ENCODE results near the gene CDK17. TPM values are rescaled to one million over a fixed set of nuclear protein-coding genes. Genes with fewer than 3 reads are reported as not detected.

The CDK17 gene
- total and polyA plus RNA-seq, 2 donors (not counting 1 experiment from before 2014, with no cell fraction given), result 50.0 to 109 TPM

GRCh38 chr12:96338852-96339471 is 61.3 kb downstream of the CDK17 start:
- Histone ChIP-seq H3K9me3 (ENCODE audit: control insufficient read depth, insufficient read depth, low read depth, low read length) (no peaks in the 10 kb centered on the region), H3K27ac (ENCODE audit: insufficient read depth, low read length) (no peak overlapping the region), H3K36me3 (ENCODE audit: control insufficient read depth, insufficient read depth, low read length) (no peaks in the 10 kb centered on the region), H3K27me3 (ENCODE audit: control insufficient read depth, insufficient read depth, low read length) (no peaks in the 10 kb centered on the region), H3K4me3 (replicated peaks in 1 of 4; ENCODE audit: control extremely low read depth in 1 of 4, insufficient read depth in 1 of 4, low read depth in 3 of 4, low read length in 4 of 4) (no peak overlapping the region), H2AFZ (ENCODE audit: low read length) (no peak overlapping the region), H3K4me1 (ENCODE audit: control insufficient read depth, extremely low read depth, insufficient read depth, low read length) (no peaks in the 10 kb centered on the region), H3K9ac (ENCODE audit: insufficient read depth, low read length) (no peak overlapping the region), H4K20me1 (ENCODE audit: control insufficient read depth, extremely low read depth, insufficient read depth, low read length) (peaks cover 2% of the 10 kb centered on the region), H3K4me2 (ENCODE audit: extremely low read depth, insufficient read depth, low read length) (no peak overlapping the region), H3K79me2 (ENCODE audit: control insufficient read depth, insufficient read depth, low read length) (peaks cover 90% of the 10 kb centered on the region)
- TF ChIP-seq EZH2 (IDR thresholded peaks at IDR 0.05; ENCODE audit: low read length, missing control alignments) (no peak), CTCF (conservative IDR thresholded peaks at IDR 0.05 in 1 of 2, IDR thresholded peaks at IDR 0.05 in 1 of 2; ENCODE audit: low read depth in 1 of 2, low read length in 2 of 2) (no peak)
- no peak for DNase-seq (ENCODE audit: low read depth in 2 of 2)

DNA sequence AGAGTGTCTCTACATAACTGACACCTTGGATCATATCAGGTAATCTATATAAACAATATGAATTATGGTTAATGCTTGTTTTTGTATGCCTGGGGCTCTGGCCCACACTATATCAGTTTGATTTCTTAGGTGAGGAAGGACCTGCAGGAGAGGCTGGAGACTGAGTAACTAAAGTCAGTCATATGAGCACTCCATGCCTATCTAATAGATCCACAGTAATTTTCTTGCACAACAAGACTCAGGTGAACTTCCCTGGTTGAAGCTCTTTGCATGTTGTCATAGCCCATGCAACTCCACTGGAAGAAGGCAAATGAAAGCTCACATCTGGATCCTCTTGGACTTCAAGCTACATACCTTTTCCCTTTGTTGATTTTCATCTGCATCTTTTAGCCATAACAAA is 62.3 kb downstream of the CDK17 start:
- no peak overlapping the region for H3K27ac ChIP-seq (ENCODE audit: insufficient read depth, low read length)
- H4K20me1 ChIP-seq (ENCODE audit: control insufficient read depth, extremely low read depth, insufficient read depth, low read length), result peaks cover 2% of the 10 kb centered on the region
- no peak overlapping the region for H3K4me2 ChIP-seq (ENCODE audit: extremely low read depth, insufficient read depth, low read length)
- peaks cover 88% of the 10 kb centered on the region for H3K79me2 ChIP-seq (ENCODE audit: control insufficient read depth, insufficient read depth, low read length)
- H2AFZ ChIP-seq (ENCODE audit: low read length), result no peak overlapping the region
- H3K4me1 ChIP-seq (ENCODE audit: control insufficient read depth, extremely low read depth, insufficient read depth, low read length), result no peaks in the 10 kb centered on the region
- DNase-seq (ENCODE audit: low read depth in 2 of 2), result no peak
- H3K9me3 ChIP-seq (ENCODE audit: control insufficient read depth, insufficient read depth, low read depth, low read length), result no peaks in the 10 kb centered on the region
- H3K36me3 ChIP-seq (ENCODE audit: control insufficient read depth, insufficient read depth, low read length), result no peaks in the 10 kb centered on the region
- no peaks in the 10 kb centered on the region for H3K27me3 ChIP-seq (ENCODE audit: control insufficient read depth, insufficient read depth, low read length)
- no peak overlapping the region for H3K4me3 ChIP-seq (replicated peaks in 1 of 4; ENCODE audit: control extremely low read depth in 1 of 4, insufficient read depth in 1 of 4, low read depth in 3 of 4, low read length in 4 of 4)
- no peak overlapping the region for H3K9ac ChIP-seq (ENCODE audit: insufficient read depth, low read length)
- TF ChIP-seq CTCF (conservative IDR thresholded peaks at IDR 0.05 in 1 of 2, IDR thresholded peaks at IDR 0.05 in 1 of 2; ENCODE audit: low read depth in 1 of 2, low read length in 2 of 2) (no peak), EZH2 (IDR thresholded peaks at IDR 0.05; ENCODE audit: low read length, missing control alignments) (no peak)

DNA sequence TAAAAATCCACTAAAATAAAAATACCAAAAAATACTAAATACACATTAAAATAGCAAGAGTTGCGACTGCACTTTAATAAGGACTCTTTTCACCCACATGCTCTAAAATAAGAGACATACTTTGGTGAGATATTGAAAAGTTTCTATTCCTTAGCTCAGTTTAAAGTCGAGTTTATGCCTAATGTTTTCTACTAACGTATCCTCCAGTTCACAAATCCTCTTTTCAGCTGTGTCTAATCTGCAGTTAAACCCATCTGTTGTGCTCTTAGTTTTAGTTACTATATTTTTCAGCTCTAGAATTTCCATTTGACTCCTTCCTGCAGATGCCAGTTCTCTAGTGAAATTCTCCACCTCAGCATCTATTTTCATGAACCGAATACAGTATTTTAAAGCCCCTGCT is 63.8 kb downstream of the CDK17 start:
- no peaks in the 10 kb centered on the region for H3K9me3 ChIP-seq (ENCODE audit: control insufficient read depth, insufficient read depth, low read depth, low read length)
- no peak overlapping the region for H3K27ac ChIP-seq (ENCODE audit: insufficient read depth, low read length)
- H3K4me2 ChIP-seq (ENCODE audit: extremely low read depth, insufficient read depth, low read length), result no peak overlapping the region
- H3K4me1 ChIP-seq (ENCODE audit: control insufficient read depth, extremely low read depth, insufficient read depth, low read length), result no peaks in the 10 kb centered on the region
- peaks cover 85% of the 10 kb centered on the region for H3K79me2 ChIP-seq (ENCODE audit: control insufficient read depth, insufficient read depth, low read length)
- H3K36me3 ChIP-seq (ENCODE audit: control insufficient read depth, insufficient read depth, low read length), result no peaks in the 10 kb centered on the region
- no peak for DNase-seq (ENCODE audit: low read depth in 2 of 2)
- TF ChIP-seq EZH2 (IDR thresholded peaks at IDR 0.05; ENCODE audit: low read length, missing control alignments) (no peak), CTCF (conservative IDR thresholded peaks at IDR 0.05 in 1 of 2, IDR thresholded peaks at IDR 0.05 in 1 of 2; ENCODE audit: low read depth in 1 of 2, low read length in 2 of 2) (no peak)
- H2AFZ ChIP-seq (ENCODE audit: low read length), result no peak overlapping the region
- H3K27me3 ChIP-seq (ENCODE audit: control insufficient read depth, insufficient read depth, low read length), result no peaks in the 10 kb centered on the region
- H3K4me3 ChIP-seq (replicated peaks in 1 of 4; ENCODE audit: control extremely low read depth in 1 of 4, insufficient read depth in 1 of 4, low read depth in 3 of 4, low read length in 4 of 4), result no peak overlapping the region
- no peak overlapping the region for H3K9ac ChIP-seq (ENCODE audit: insufficient read depth, low read length)
- peaks cover 6% of the 10 kb centered on the region for H4K20me1 ChIP-seq (ENCODE audit: control insufficient read depth, extremely low read depth, insufficient read depth, low read length)

Data from fibroblast of lung (primary cell).